SHP77 treated with DMSO at 0.1 percent for 48 hours (cell line): ENCODE measurements around the gene GPC6.
A peak's percentile ranks its signal among the peaks of the same experiment; 100 is the strongest.

ENCODE experiments used
- DNase-seq: peaks from one replicate; lab custom pipeline; 2025; lab: John Stamatoyannopoulos, UW

Gene GPC6

DNA sequence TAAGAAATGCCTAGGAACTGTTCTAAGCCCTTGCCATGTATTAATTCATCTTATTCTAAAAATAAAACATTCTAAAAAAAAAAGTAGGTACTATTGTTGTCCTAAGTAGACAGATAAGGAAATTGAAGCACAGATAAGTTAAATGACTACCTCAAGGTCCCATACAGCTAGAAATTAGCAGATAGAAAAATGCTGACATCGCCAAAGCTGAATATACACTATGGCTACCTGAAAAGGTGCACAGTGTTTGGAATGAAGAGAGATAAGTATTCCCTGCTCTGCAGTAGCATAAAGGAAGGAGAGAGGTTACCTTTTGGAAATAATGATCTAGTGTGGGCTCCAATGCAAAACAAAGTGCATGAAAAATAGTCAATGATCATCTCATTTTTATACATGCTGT lies 1187.5 kb downstream of the GPC6 start:
- DNase-seq, result no peak

DNA sequence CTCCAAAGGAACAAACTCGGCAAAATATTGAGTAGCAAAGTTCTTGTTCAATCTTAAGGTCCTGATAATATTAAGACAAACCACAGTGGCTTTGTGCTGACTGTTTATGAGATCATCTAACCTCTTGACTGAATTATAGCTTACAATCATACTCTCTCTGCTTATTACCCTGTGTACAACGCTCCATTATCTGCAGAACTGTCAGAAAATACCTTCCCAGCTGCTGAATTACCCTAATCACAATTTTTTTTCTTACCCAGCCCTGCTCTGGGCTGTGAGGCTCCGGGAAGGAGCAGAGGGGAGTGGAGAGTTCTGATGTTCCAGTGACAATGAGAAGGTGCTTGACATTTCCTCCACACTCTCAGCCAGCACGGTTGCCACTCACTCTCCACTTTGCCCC lies 1188.1 kb downstream of the GPC6 start:
- DNase-seq, result no peak

DNA sequence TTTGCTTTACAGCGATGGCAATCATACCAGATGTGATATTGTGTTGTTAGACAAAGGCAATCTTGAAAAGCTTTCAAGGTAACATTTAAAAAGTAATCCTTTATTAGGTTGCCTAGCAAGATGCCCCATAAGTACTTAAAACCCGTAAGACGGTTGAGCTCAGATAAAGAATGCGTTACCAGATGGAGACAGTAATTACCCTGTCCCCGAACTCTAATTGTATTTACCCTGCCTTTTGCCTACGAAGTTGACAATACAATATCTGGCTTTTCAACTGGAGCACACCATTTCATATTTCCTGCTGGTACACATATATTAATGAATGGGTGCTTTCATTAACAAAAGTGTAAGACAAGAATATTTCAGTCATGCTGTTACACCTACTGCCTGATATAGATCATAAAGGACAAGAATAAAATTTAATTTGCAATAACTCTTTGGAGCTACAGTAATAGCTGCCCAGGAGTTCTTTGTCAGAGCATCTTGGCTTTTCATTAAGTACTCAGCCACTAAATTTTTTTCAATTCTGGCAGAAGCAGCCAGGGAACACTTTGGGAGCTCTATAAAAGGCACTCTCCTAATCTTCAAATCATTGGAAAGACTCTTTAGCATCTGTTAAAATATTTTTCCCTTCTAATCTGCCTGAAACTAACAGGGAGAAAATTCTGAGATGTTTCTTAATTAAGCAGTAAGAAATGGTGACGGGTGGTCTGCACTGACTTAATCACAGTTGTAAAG lies 1189.1 kb downstream of the GPC6 start:
- DNase-seq, result no peak

DNA sequence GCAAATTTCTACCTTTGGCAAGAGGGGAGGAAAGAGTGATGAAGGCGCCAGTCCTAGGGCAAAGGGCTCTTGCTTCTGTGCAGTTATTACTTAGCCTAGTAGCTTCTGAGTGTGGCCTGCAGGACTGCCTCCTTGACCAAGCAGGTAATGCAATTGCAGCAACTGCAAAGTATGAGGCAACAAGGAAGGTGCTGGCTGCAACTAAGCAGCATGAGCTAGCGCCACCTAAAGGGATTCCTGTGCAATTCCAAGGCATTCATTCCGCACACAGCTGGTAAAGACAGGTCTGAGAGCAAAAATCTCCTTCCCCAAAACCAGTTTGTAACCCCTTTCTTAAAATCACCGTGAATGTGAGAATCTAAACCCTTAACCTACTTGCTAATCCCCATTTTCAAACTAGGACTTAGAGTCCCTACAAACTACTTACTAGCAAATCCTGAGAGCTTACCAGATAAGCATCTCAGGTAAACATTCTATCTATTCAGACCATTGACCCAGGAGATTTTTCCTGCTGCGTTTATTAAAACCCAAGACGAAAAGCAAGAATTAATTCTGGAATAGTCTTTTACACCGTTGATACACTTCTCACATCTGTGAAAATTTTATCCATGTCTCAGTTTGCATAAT lies 1190.0 kb downstream of the GPC6 start:
- DNase-seq, result peak; percentile 65

DNA sequence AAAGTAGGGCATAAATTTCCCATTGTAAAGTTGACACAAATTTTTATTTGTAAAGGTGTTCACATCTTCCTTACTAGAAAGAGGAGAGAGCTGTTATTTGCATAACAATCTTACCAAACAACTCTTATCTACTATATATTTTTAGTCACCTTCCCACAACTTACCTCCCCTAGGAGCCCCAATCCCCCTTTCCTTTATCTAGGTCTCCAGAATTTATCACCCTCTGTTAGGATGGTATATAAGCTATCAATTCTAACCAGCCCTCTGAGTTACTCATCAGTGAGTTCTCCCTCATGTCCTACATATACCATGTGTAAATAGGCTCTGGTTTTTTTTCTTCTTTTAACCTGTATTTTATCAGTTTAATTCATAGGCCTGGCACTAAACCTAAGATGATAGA lies 1190.7 kb downstream of the GPC6 start:
- DNase-seq, result no peak

DNA sequence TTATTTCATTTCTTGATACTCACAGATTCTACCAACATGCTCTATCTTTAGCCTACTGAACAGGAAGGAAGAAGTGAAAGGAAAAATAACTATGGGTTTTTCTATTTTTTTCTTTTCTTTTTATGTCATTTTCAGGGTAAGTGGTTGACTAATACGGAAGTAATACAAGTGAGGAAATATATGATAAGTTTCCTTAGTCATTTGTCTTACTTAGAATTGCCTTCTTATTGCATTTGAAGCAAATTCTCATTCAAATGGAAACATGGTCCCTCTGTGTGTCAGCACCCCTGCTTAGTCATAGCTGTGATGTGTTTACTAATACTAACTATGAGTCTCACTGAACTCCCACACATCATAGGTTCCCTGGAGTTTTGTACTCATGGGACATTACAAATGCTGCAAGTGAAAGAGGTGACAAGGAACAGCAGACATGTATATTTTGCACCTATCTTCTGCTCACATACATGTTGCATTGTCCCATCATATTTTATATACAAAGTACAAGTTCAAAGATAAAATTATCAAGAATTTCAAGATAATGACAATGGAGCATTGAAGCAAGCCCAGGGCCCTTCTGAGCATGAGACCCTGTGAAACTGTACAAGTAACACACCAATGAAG lies 1192.8 kb downstream of the GPC6 start:
- no peak for DNase-seq

DNA sequence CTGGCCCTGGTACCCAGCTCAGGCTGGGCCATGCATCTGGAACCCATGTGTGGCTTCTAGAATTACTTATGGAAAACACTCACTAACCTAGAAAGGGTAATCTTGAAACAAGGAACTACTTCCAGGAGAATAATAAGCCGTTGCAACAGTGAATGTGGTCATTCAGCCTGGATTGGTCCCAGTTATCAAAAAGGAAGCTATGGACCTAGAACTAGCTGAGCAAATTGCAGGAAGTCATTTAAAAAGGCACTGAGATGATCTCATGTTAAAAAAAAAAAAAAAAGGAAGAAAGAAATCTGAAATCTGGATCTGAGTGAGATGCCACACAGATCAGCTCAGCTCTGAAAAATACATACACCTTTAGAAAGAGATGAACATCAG lies 1193.3 kb downstream of the GPC6 start:
- DNase-seq, result no peak

DNA sequence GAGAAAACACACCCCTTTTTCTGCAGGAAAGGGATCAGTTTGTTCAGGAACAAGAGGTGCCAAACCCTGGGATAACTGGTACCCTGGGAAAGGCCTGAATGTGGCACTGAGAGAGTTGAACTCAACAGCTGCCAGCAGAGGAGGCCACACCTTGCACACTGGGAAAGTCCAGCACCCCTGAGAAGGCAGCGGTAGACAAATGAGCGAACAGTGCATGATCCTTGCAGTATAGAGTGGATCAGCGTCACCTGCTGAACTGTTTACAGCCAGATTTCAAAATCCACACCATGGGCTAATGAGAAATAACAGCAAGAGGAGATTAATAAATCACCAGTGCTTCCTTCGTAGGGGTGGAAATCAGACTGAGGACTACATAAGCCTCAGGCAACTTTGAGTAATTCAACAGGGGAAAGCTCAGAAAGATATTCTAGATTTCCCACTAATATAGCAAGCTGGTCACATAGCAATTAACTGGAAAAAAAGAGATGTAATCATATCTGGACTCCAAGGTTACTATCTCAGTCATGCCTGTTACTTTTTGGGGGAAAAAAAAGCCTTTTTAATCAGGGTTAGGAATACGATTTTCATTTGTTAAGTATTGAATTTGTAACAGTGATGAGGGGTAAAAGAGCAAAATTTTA lies 1200.8 kb downstream of the GPC6 start:
- DNase-seq, result peak; percentile 42

DNA sequence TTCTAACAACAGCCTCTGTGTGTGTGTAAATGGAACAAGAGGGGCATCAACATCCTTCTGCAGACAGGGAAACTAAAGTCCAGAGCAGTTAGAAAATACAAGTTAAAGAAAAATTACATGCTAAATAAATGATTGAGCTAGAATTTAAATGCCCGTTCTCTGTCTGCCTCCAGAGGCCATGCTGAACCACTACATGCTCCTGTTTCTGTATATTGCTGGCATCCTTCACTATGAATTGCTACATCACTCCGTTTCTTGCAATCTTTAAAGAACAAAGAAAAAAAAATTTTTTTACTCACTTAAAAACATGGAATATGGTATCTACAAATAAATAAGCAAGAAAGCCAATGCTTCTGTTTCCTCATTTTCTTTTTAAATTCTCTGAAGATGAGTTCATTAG lies 1205.0 kb downstream of the GPC6 start:
- DNase-seq, result no peak

DNA sequence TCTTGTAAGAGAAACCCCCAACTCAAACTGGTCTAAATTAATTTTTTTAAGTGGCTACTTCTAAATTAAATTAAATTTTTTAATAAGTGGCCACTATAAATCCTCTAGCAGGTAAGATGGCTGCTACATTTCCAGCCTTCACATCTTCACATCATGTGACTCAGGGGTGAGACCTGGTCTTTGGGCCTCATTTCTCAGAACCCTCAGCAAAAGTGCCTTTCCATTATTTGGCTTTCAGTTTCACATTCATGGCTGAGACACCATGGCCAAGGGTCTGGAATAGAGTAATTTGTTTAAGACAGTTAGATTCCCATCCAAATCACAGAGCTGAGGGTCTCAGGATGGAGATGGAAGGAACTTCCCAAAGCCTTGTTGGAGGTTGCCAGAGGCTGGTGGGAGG lies 1205.4 kb downstream of the GPC6 start:
- DNase-seq, result no peak

DNA sequence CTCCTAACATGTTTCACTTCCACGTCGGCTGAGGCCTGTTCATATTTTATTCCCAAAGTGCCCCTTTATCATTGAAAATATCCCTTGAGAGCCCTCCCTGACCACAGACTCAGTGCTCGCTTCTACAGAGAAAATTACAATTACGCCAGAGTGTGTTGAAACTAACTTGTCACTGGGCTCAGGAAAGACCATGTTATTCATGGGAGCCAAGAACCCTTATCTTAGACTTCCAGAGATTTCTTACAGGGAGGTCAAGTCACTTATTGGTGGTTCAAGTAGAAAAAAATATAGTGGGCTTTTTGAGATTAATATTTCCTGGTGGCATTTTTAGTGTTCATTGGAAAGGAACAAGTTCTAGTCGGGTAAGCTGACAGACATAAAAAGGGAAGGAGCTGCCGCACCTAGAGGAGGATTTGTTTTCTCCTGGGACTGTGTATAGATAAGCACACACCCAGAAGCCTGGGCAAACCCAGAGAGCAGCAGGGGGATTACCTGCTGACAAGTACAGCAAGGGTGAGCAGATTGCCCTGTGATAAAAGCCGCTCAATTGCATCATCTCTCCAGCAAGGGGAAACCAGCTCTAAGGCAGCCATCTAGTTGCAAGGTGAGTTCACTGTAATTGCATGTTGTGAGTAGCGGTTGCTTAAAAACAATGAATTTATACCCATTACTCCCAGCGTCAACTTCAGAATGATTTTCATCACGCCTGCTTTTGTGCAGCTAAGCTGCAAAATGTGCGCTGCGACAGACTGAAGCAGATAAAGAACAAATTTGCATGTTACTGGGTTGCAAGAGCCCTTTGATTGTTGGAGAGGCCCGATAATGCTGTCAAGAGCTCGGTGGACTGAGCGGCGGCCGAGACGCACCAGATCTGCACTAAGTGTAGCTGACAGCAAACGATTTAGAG lies 1206.7 kb downstream of the GPC6 start:
- no peak for DNase-seq

DNA sequence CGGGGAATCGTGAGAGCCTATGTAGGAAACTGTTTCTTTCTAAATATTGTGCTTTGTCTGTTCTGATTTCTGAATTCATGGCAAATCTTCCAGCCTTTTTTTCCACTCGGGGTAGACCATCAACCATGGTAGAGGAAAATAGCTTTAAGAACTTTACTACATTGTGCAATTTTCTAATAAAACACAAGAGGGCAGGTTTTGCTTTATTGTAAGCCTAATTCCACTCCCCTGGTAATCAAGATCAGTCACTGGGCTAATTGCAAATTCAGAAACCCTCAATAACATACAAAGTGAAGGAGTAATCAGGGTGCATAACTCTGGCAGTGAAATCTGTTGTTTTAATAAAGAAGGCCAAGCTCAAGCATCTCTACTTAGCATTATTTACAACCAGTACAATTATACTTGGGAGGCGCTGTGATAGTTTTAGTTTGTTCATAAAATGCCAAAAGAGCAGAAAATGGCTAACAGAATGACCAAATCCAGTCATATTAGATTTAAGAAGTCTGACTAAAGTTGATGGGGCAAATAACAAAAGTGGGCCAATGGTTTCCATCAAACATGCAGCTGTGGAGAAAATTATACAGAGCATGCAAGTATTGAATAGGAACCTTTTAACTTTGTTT lies 1209.1 kb downstream of the GPC6 start:
- peak; percentile 66 for DNase-seq

DNA sequence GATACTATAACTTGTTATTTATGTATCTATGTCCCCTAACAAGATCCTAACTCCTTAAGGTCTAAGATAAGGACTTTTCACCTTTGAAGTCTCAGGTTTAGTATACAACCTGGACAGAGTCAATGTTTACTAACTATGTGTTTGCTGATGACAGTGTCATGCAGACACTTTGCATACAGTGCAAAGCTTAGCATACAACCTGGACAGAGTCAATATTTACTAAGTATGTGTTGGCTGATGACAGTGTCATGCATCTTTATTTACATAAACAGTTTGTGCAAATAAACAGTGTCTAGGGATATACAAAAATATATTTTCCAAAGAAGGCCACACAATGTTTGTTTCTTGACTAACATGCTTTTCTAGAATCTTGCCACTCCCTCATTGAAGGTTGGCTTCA lies 1218.2 kb downstream of the GPC6 start:
- DNase-seq, result no peak

DNA sequence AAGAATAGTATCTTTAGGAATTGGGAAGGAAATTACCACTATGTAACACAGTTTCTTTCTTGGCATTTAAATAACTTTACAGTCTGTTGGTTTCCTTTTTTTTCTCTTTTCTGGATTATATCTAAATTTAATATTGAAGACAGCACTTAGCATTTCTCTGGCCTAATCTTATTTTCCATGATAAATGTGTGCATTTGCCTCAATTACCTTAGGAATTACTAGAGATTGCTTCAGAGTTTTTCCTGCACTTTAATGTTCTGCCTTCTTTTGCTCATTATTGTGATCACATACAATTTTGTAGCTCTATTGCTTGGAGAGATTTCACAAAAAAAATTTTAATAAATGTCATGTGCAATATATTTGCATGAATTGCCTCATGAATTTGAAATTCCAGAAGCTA lies 1227.7 kb downstream of the GPC6 start:
- DNase-seq, result no peak

DNA sequence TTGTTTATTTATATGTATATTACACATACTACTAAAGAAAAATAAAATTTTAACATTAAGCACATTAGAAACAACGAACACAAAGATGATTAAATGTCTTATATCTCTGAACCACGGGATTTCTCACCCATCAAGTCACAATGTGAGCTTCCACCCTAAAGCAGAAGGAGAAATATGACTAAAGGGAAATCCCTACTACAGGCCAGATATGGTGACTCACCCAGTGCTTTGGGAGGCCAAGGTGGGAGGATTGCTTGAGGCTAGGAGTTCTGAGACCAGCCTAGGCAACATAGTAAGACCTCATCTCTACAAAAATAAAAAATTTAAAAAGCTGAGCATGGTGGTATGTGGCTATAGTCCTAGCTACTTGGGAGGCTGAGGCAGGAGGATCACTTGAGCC lies 1228.3 kb downstream of the GPC6 start:
- DNase-seq, result no peak

DNA sequence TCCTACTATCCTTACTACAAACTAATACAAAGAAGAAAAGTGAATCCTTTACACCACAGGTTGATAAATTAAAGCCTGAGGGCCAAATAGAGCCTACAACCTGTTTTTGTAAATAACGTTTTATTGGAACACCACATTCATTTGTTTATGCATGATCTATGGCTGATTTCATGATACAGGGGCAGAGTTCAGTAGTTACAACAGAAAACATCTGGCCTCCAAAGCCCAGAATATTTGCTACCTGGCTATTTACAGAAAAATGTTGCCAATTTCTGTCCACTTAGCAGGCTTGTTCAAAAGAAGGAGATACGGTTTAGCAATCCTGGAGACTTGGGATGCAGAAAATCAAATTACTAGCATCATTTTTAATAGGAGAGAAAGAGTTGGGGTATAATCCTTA lies 1228.8 kb downstream of the GPC6 start:
- DNase-seq, result no peak
